Endothelial cell of umbilical vein (primary cell): ENCODE measurements around the gene THSD7A. TPM values are rescaled to one million over a fixed set of nuclear protein-coding genes. Genes with fewer than 3 reads are reported as not detected.

Source experiments
- BruUV-seq: library from RNA; stranded (reverse); fragments of 400-500 nt; replicated peaks from 2 replicates; lab custom pipeline; 2021; lab: Mats Ljungman, UMichigan
- CTCF ChIA-PET: fragments of 300-600, 350-600 bp; sonication (Branson Sonifier 250); formaldehyde crosslinking; loops from one replicate; lab custom pipeline; 2021; ENCODE audit warnings: antibody characterized with exemption, inconsistent platforms; lab: Charles Lee
- POLR2A ChIA-PET: fragments of 300-600, 350-600 bp; sonication (Branson Sonifier 250); formaldehyde crosslinking; loops from one replicate; lab custom pipeline; 2021; ENCODE audit warnings: antibody characterized with exemption, inconsistent platforms; lab: Charles Lee
- DNase-seq: peaks from one replicate; pipeline ENCODE4 v3.0.0-alpha.2; 2011; ENCODE audit warnings: low read depth, low spot score
- FAIRE-seq: peaks from 2 replicates; lab custom pipeline; 2011; peaks lifted over from hg19 to GRCh38; lab: Jason Lieb, UNC
- H2AFZ ChIP-seq: 2 replicates; pipeline ENCODE4 v1.6.0; 2012; ENCODE audit warnings: low read depth, low read length, control low read depth, inconsistent platforms
- H3K27ac ChIP-seq: 2 replicates; pipeline ENCODE4 v1.5.1; 2011; ENCODE audit warnings: low read depth, mild to moderate bottlenecking, control low read depth, low read length, moderate library complexity; ENCODE audit not compliant: insufficient read depth
- H3K27me3 ChIP-seq, 2 experiments: 2 replicates each; pipeline versions ENCODE4 v1.6.0 to v1.6.1; 2011; ENCODE audit warnings: low read length in 2 of 2, mixed read lengths in 1 of 2; ENCODE audit not compliant: control insufficient read depth in 2 of 2, insufficient read depth in 2 of 2
- H3K36me3 ChIP-seq, 2 experiments: 2 replicates in 1 of 2; 3 replicates in 1 of 2; pipeline ENCODE4 v1.5.1; 2011; ENCODE audit warnings: low read length in 2 of 2, mild to moderate bottlenecking in 1 of 2, moderate library complexity in 1 of 2; ENCODE audit not compliant: control insufficient read depth in 2 of 2, insufficient read depth in 2 of 2; ENCODE audit errors: extremely low read depth in 1 of 2
- H3K4me1 ChIP-seq: 3 replicates; pipeline ENCODE4 v1.5.1; 2011; ENCODE audit warnings: mild to moderate bottlenecking, low read length; ENCODE audit not compliant: control insufficient read depth, insufficient read depth; ENCODE audit errors: extremely low read depth
- H3K4me2 ChIP-seq: 2 replicates; pipeline ENCODE4 v1.6.1; 2011; ENCODE audit warnings: low read length, control low read depth, mixed read lengths; ENCODE audit not compliant: insufficient read depth
- H3K4me3 ChIP-seq, 3 experiments: fragments of 200-600 bp in 1 of 3; sonication (generic), shearing (Covaris generic) in 1 of 3; replicated peaks in 1 of 3; 2 replicates each; pipeline ENCODE4 v1.5.1; 2011 to 2016; ENCODE audit warnings: control low read depth in 3 of 3, low read length in 3 of 3, mild to moderate bottlenecking in 2 of 3, inconsistent platforms in 1 of 3, low read depth in 1 of 3, moderate library complexity in 1 of 3; ENCODE audit not compliant: insufficient read depth in 1 of 3
- H3K79me2 ChIP-seq: 2 replicates; pipeline ENCODE4 v1.6.0; 2012; ENCODE audit warnings: low read length, inconsistent platforms; ENCODE audit not compliant: control insufficient read depth, insufficient read depth
- H3K9ac ChIP-seq: replicated peaks from 2 replicates; pipeline ENCODE3; 2011; ENCODE audit warnings: low read length, control low read depth; ENCODE audit not compliant: insufficient read depth; ENCODE audit errors: extremely low read depth
- H3K9me1 ChIP-seq: replicated peaks from 3 replicates; pipeline ENCODE4 v1.6.0; 2011; ENCODE audit warnings: mild to moderate bottlenecking, low read length; ENCODE audit not compliant: control insufficient read depth, insufficient read depth; ENCODE audit errors: extremely low read depth
- H3K9me3 ChIP-seq: replicated peaks from 2 replicates; pipeline ENCODE4 v1.5.1; 2012; ENCODE audit warnings: low read length, inconsistent platforms; ENCODE audit not compliant: control insufficient read depth, insufficient read depth
- H4K20me1 ChIP-seq: replicated peaks from 2 replicates; pipeline ENCODE3; 2011; ENCODE audit warnings: mild to moderate bottlenecking, low read length; ENCODE audit not compliant: control insufficient read depth, insufficient read depth; ENCODE audit errors: extremely low read depth
- EZH2 ChIP-seq: IDR thresholded peaks from 2 replicates; pipeline ENCODE4 v1.6.1; 2012; ENCODE audit warnings: borderline replicate concordance, low read depth, mild to moderate bottlenecking, moderate library complexity, low read length, inconsistent platforms; ENCODE audit not compliant: severe bottlenecking
- FOS ChIP-seq: IDR thresholded peaks from 2 replicates; pipeline ENCODE4 v1.6.1; 2011; ENCODE audit warnings: mild to moderate bottlenecking, low read length, moderate library complexity, borderline replicate concordance; ENCODE audit not compliant: insufficient read depth
- MYC ChIP-seq: IDR thresholded peaks from one replicate; pipeline ENCODE4 v1.6.1; 2011; ENCODE audit warnings: mild to moderate bottlenecking, low read depth, low read length
- POLR2A ChIP-seq: IDR thresholded peaks from 2 replicates; pipeline ENCODE4 v1.6.1; 2012; ENCODE audit warnings: low read depth, mild to moderate bottlenecking, control low read depth, low read length
- POLR2AphosphoS5 ChIP-seq: IDR thresholded peaks from 2 replicates; pipeline ENCODE4 v1.6.1; 2012; ENCODE audit warnings: low read depth, mild to moderate bottlenecking, control low read depth, low read length, moderate library complexity; ENCODE audit not compliant: insufficient read depth
- dilution Hi-C: fragments of 300-500 bp; cut with MboI; formaldehyde crosslinking; loops from one replicate; pipeline ENCODE4 v1.15.0; 2019; ENCODE audit warnings: low sequenced_read_pairs; ENCODE audit not compliant: extremely low pct_ligation_motif_present
- intact Hi-C: fragments of 100-400 bp; cut with micrococcal nuclease; formaldehyde crosslinking; loops from one replicate; pipeline ENCODE4 v1.10.0; 2022
- polyA plus RNA-seq, 4 experiments: library from polyadenylated mRNA; depleted of rRNA in 3 of 4; stranded (reverse) in 3 of 4; unstranded in 1 of 4; fragments of >200 nt; gene quantifications; 2 replicates each; pipeline versions ENCODE4 v1.2.1 to v1.2.3, GENCODE V29; 2011 to 2012; ENCODE audit warnings: missing spikeins in 1 of 4
- total RNA-seq: library from RNA; stranded (reverse); gene quantifications from 2 replicates; pipeline ENCODE4 v1.2.3, GENCODE V29; 2021
- TF ChIP-seq, protein P1 (sequence below), 2 donors: IDR thresholded peaks; 1 replicate in 1 of 2; 2 replicates in 1 of 2; pipeline ENCODE4 v1.5.1; 2011; ENCODE audit warnings: low read length in 2 of 2, mild to moderate bottlenecking in 2 of 2, moderate library complexity in 2 of 2, control low read depth in 1 of 2, inconsistent platforms in 1 of 2, low read depth in 1 of 2; ENCODE audit not compliant: insufficient read depth in 1 of 2; ENCODE audit errors: extremely low read depth in 1 of 2
- TF ChIP-seq, protein P2 (sequence below): IDR thresholded peaks from 2 replicates; pipeline ENCODE4 v1.6.1; 2011; ENCODE audit not compliant: insufficient read depth, insufficient read length

THSD7A gene
- total and polyA plus RNA-seq, 2 donors (not counting 3 experiments of a cell fraction or from before 2014, with no cell fraction given) = 3.3 to 12.7 TPM

DNA sequence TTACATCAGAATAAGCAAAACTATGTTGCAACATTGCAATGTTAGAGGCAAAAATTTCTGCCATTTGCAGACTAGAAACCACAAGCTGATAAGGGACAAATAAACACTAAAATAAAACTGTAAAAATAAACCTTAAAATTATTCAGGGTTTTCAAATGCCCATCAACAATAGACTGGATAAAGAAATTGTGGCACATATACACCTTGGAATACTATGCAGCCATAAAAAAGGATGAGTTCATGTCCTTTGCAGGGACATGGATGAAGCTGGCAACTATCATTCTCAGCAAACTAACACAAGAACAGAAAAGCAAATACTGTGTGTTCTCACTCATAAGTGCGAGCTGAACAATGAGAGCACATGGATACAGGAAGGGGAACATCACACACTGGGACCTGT, 473.4 kb downstream of the THSD7A start:
- no TSS peak for BruUV-seq
- TF ChIP-seq FOS = no peak
- DNase-seq (no peak), FAIRE-seq (no peak)
- no peak overlapping the region for H3K9ac ChIP-seq
- intact Hi-C loops = no loop called here
- no peak overlapping the region for H3K4me3 ChIP-seq
- no peaks in the 10 kb centered on the region for H3K79me2 ChIP-seq
- no peaks in the 10 kb centered on the region for H3K9me1 ChIP-seq
- H3K4me1 ChIP-seq = no peaks in the 10 kb centered on the region
- H3K4me2 ChIP-seq = no peak overlapping the region
- H3K27me3 ChIP-seq = no peaks in the 10 kb centered on the region
- dilution Hi-C loops = no loop called here
- POLR2A ChIA-PET = no interaction called here
- H2AFZ ChIP-seq = no peak overlapping the region
- no peaks in the 10 kb centered on the region for H4K20me1 ChIP-seq
- no peaks in the 10 kb centered on the region for H3K9me3 ChIP-seq
- CTCF ChIA-PET = interaction anchor here (0.7 to 1.4 kb wide), 2 partner anchors 8 to 15 kb away, joined by 3 to 4 read pairs; no protein-coding TSS in a partner anchor
- H3K27ac ChIP-seq = no peak overlapping the region
- H3K36me3 ChIP-seq = no peaks in the 10 kb centered on the region

DNA sequence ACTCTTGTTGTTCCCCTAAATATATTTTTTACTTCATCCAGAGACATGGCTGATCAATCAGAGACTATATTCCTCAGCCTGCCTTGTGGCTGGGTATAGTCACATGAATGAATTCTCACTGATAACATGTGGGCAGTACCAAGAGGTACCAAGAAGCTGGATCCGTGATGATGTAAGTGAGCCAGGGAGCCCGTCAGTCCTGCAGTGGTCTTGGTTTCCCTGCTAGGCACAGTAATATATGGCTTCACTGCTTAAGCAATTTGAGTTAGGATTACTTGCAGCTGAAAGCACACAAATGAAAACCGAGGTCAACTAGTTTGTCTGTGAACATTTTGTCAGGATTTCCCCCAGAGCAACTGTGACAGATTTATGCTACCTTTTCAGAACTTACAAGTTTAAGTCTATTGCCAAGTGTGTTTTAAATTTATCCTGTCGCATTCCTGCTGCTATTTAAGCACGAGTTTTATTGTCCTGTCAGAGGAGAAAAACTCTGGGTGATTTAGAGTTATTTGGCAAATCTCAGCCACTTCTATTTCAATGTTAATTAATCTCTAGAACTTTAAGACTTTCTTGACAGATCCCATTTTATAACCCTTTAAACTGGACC, 476.5 kb downstream of the THSD7A start:
- no peaks in the 10 kb centered on the region for H3K9me1 ChIP-seq
- H3K36me3 ChIP-seq = no peaks in the 10 kb centered on the region
- POLR2A ChIA-PET = no interaction called here
- H3K79me2 ChIP-seq = no peaks in the 10 kb centered on the region
- peaks cover 0 to 5% of the 10 kb centered on the region in 2 experiments for H3K27me3 ChIP-seq
- intact Hi-C loops = no loop called here
- H2AFZ ChIP-seq = no peak overlapping the region
- no peak overlapping the region for H3K4me2 ChIP-seq
- dilution Hi-C loops = no loop called here
- H4K20me1 ChIP-seq = no peaks in the 10 kb centered on the region
- H3K9me3 ChIP-seq = no peaks in the 10 kb centered on the region
- no TSS peak for BruUV-seq
- TF ChIP-seq POLR2A (no peak), EZH2 (no peak), POLR2AphosphoS5 (no peak), MYC (no peak)
- TF ChIP-seq, protein P1, sequence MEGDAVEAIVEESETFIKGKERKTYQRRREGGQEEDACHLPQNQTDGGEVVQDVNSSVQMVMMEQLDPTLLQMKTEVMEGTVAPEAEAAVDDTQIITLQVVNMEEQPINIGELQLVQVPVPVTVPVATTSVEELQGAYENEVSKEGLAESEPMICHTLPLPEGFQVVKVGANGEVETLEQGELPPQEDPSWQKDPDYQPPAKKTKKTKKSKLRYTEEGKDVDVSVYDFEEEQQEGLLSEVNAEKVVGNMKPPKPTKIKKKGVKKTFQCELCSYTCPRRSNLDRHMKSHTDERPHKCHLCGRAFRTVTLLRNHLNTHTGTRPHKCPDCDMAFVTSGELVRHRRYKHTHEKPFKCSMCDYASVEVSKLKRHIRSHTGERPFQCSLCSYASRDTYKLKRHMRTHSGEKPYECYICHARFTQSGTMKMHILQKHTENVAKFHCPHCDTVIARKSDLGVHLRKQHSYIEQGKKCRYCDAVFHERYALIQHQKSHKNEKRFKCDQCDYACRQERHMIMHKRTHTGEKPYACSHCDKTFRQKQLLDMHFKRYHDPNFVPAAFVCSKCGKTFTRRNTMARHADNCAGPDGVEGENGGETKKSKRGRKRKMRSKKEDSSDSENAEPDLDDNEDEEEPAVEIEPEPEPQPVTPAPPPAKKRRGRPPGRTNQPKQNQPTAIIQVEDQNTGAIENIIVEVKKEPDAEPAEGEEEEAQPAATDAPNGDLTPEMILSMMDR (IDR thresholded peaks at IDR 0.05; ENCODE audit: extremely low read depth in 1 of 2, insufficient read depth in 1 of 2, low read depth in 1 of 2, low read length in 2 of 2) = no peak
- TF ChIP-seq, protein P2, sequence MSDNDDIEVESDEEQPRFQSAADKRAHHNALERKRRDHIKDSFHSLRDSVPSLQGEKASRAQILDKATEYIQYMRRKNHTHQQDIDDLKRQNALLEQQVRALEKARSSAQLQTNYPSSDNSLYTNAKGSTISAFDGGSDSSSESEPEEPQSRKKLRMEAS = no peak
- CTCF ChIA-PET = interaction anchor here (1.0 to 2.4 kb wide), 2 partner anchors 12 to 1136 kb away, joined by 3 to 13 read pairs; no protein-coding TSS in a partner anchor
- no peak overlapping the region for H3K4me3 ChIP-seq
- DNase-seq (no peak), FAIRE-seq (no peak)
- no peak overlapping the region for H3K9ac ChIP-seq
- no peaks in the 10 kb centered on the region for H3K4me1 ChIP-seq
- no peak overlapping the region for H3K27ac ChIP-seq
